Measurements from ENCODE around the gene JMJD4. TPM values are rescaled to one million over a fixed set of nuclear protein-coding genes. Genes with fewer than 3 reads are reported as not detected.
"Not testable (repeated sequence)": the region's sequence is repeated elsewhere in the genome, so short reads cannot be mapped to it uniquely, and the experiment has no call there.

The JMJD4 gene
- polyA plus RNA-seq, 6 donors from 2014 or later, result 34.3 to 43.1 (median 36.5) TPM

GRCh38 chr1:227710474-227710873, 24.6 kb downstream of the JMJD4 start:
- DNase-seq; H3K27ac Mint-ChIP-seq; ATAC-seq (ENCODE audit: low read depth in 2 of 2); H3K4me3 Mint-ChIP-seq: not testable (repeated sequence)
- H3K27me3 Mint-ChIP-seq, result peaks cover 0 to 19% (median 0%) of the 10 kb centered on the region in 3 donors
- H3K9me3 Mint-ChIP-seq, result peaks cover 16 to 58% (median 40%) of the 10 kb centered on the region in 7 donors
- H3K36me3 Mint-ChIP-seq, result peaks cover 2 to 24% of the 10 kb centered on the region in 2 donors
- peaks cover 0 to 13% (median 8%) of the 10 kb centered on the region in 3 donors for H3K4me1 Mint-ChIP-seq

GRCh38 chr1:227709451-227709850, 25.7 kb downstream of the JMJD4 start:
- peaks cover 0 to 13% (median 8%) of the 10 kb centered on the region in 3 donors for H3K4me1 Mint-ChIP-seq
- ATAC-seq (ENCODE audit: low read depth in 2 of 2) (no peak), DNase-seq (no peak)
- H3K4me3 Mint-ChIP-seq, result no peak overlapping the region
- H3K27me3 Mint-ChIP-seq, result peaks cover 0 to 14% (median 0%) of the 10 kb centered on the region in 3 donors
- peaks cover 0 to 16% of the 10 kb centered on the region in 2 donors for H3K36me3 Mint-ChIP-seq
- H3K27ac Mint-ChIP-seq, result no peak overlapping the region
- H3K9me3 Mint-ChIP-seq, result peaks cover 9 to 54% (median 39%) of the 10 kb centered on the region in 7 donors

GRCh38 chr1:227707846-227708245, 27.3 kb downstream of the JMJD4 start:
- peaks cover 0 to 13% (median 8%) of the 10 kb centered on the region in 3 donors for H3K4me1 Mint-ChIP-seq
- peaks cover 0 to 9% (median 0%) of the 10 kb centered on the region in 3 donors for H3K27me3 Mint-ChIP-seq
- DNase-seq, result no peak
- peaks cover 0 to 18% of the 10 kb centered on the region in 2 donors for H3K36me3 Mint-ChIP-seq
- ATAC-seq (ENCODE audit: low read depth in 2 of 2), result no peak
- H3K4me3 Mint-ChIP-seq, result peak overlapping the region in 1 of 8 donors; percentile 17
- peaks cover 4 to 60% (median 48%) of the 10 kb centered on the region in 7 donors for H3K9me3 Mint-ChIP-seq
- peak overlapping the region in 1 of 6 donors; percentile 14 for H3K27ac Mint-ChIP-seq

- Mint-ChIP-seq H3K36me3 (peaks cover 12 to 37% of the 10 kb centered on the region in 2 donors), H3K9me3 (peaks cover 28 to 78% (median 65%) of the 10 kb centered on the region in 7 donors), H3K27me3 (peaks cover 0 to 25% (median 0%) of the 10 kb centered on the region in 3 donors)
- not testable (repeated sequence) for DNase-seq; H3K4me1 Mint-ChIP-seq; H3K4me3 Mint-ChIP-seq; H3K27ac Mint-ChIP-seq; ATAC-seq (ENCODE audit: low read depth in 2 of 2)
These were observed 33.5 kb downstream of the JMJD4 start for GRCh38 chr1:227701631-227702030.

GRCh38 chr1:227697321-227697864, 37.7 kb downstream of the JMJD4 start:
- peaks cover 29 to 78% (median 70%) of the 10 kb centered on the region in 7 donors for H3K9me3 Mint-ChIP-seq
- no peak for ATAC-seq (ENCODE audit: low read depth in 2 of 2)

GRCh38 chr1:227685807-227686206, 49.3 kb downstream of the JMJD4 start:
- Mint-ChIP-seq H3K4me3 (no peak overlapping the region), H3K4me1 (no peaks in the 10 kb centered on the region), H3K9me3 (peaks cover 21 to 99% (median 75%) of the 10 kb centered on the region in 7 donors), H3K36me3 (peaks cover 5 to 20% of the 10 kb centered on the region in 2 donors), H3K27me3 (no peaks in the 10 kb centered on the region), H3K27ac (peak overlapping the region in 1 of 6 donors; percentile 62)
- ATAC-seq (ENCODE audit: low read depth in 2 of 2) (no peak), DNase-seq (no peak)

More at GRCh38 chr1:227697321-227697864, 37.7 kb downstream of the JMJD4 start:
- Mint-ChIP-seq H3K4me3 (no peak overlapping the region), H3K36me3 (peaks cover 13 to 23% of the 10 kb centered on the region in 2 donors), H3K27ac (no peak overlapping the region), H3K27me3 (peaks cover 0 to 19% (median 0%) of the 10 kb centered on the region in 3 donors), H3K4me1 (no peaks in the 10 kb centered on the region)
- DNase-seq, result no peak

Other genes with a start within 250 kb of the JMJD4 start
- 10 to 100 TPM in 5 of 6 donors, 1 to 10 TPM in 1; 6.5 to 19.5 (median 14.4) TPM for gene ZNF678, start 171.7 kb downstream of the JMJD4 start, polyA plus RNA-seq (ENCODE audit: low read depth in 6 of 6)
- 10 to 100 TPM; 30.7 to 45.9 (median 37.9) TPM for gene SNAP47, start 133 bp upstream of the JMJD4 start, polyA plus RNA-seq (ENCODE audit: low read depth in 6 of 6)
- not detected for gene PRSS38, start 80.4 kb upstream of the JMJD4 start, polyA plus RNA-seq (ENCODE audit: low read depth in 6 of 6)
- not detected for gene WNT9A, start 212.6 kb upstream of the JMJD4 start, polyA plus RNA-seq (ENCODE audit: low read depth in 6 of 6)

Data from naive B cell (primary cell).